Measurements from ENCODE around the gene SEPTIN8. TPM values are rescaled to one million over a fixed set of nuclear protein-coding genes. Genes with fewer than 3 reads are reported as not detected.

Gene SEPTIN8
- total RNA-seq, 1 donor from 2014 or later, result 68.6 TPM

- Histone ChIP-seq H3K27me3 (ENCODE audit: control insufficient read depth, insufficient read depth, low read length) (peaks cover 9% of the 10 kb centered on the region), H3K4me3 (ENCODE audit: low read depth, low read length) (no peak overlapping the region)
Measured at GRCh38 chr5:132744659-132745058, 32.4 kb downstream of the SEPTIN8 start.

GRCh38 chr5:132742626-132743025 lies 34.4 kb downstream of the SEPTIN8 start:
- Histone ChIP-seq H3K27me3 (ENCODE audit: control insufficient read depth, insufficient read depth, low read length) (peaks cover 4% of the 10 kb centered on the region), H3K4me3 (ENCODE audit: low read depth, low read length) (no peak overlapping the region), H3K36me3 (ENCODE audit: control insufficient read depth, insufficient read depth, low read length) (no peaks in the 10 kb centered on the region)
- no peak for TF ChIP-seq CTCF (IDR thresholded peaks at IDR 0.05; ENCODE audit: insufficient read depth, low read length, poor library complexity, severe bottlenecking)
- no peak for DNase-seq (ENCODE audit: low read depth)

More at GRCh38 chr5:132744659-132745058, 32.4 kb downstream of the SEPTIN8 start:
- H3K36me3 ChIP-seq (ENCODE audit: control insufficient read depth, insufficient read depth, low read length), result no peaks in the 10 kb centered on the region
- no peak for DNase-seq (ENCODE audit: low read depth)
- TF ChIP-seq CTCF (IDR thresholded peaks at IDR 0.05; ENCODE audit: insufficient read depth, low read length, poor library complexity, severe bottlenecking), result no peak

GRCh38 chr5:132742158-132742557 lies 34.9 kb downstream of the SEPTIN8 start:
- H3K27me3 ChIP-seq (ENCODE audit: control insufficient read depth, insufficient read depth, low read length), result no peaks in the 10 kb centered on the region
- no peak for DNase-seq (ENCODE audit: low read depth)
- H3K4me3 ChIP-seq (ENCODE audit: low read depth, low read length), result no peak overlapping the region
- no peaks in the 10 kb centered on the region for H3K36me3 ChIP-seq (ENCODE audit: control insufficient read depth, insufficient read depth, low read length)
- no peak for TF ChIP-seq CTCF (IDR thresholded peaks at IDR 0.05; ENCODE audit: insufficient read depth, low read length, poor library complexity, severe bottlenecking)

GRCh38 chr5:132739232-132739631 lies 37.8 kb downstream of the SEPTIN8 start:
- Histone ChIP-seq H3K4me3 (ENCODE audit: low read depth, low read length) (no peak overlapping the region), H3K27me3 (ENCODE audit: control insufficient read depth, insufficient read depth, low read length) (no peaks in the 10 kb centered on the region), H3K36me3 (ENCODE audit: control insufficient read depth, insufficient read depth, low read length) (no peaks in the 10 kb centered on the region)
- no peak for TF ChIP-seq CTCF (IDR thresholded peaks at IDR 0.05; ENCODE audit: insufficient read depth, low read length, poor library complexity, severe bottlenecking)
- DNase-seq (ENCODE audit: low read depth), result no peak

GRCh38 chr5:132737982-132738681 lies 38.9 kb downstream of the SEPTIN8 start:
- no peak for TF ChIP-seq CTCF (IDR thresholded peaks at IDR 0.05; ENCODE audit: insufficient read depth, low read length, poor library complexity, severe bottlenecking)
- DNase-seq (ENCODE audit: low read depth), result no peak
- Histone ChIP-seq H3K27me3 (ENCODE audit: control insufficient read depth, insufficient read depth, low read length) (no peaks in the 10 kb centered on the region), H3K36me3 (ENCODE audit: control insufficient read depth, insufficient read depth, low read length) (no peaks in the 10 kb centered on the region), H3K4me3 (ENCODE audit: low read depth, low read length) (no peak overlapping the region)

All from kidney epithelial cell (primary cell).